NB4 (cell line): ENCODE measurements around the gene SECISBP2L.

Experiments used
- DNase-seq: peaks from one replicate; pipeline ENCODE4 v3.0.0; 2010; ENCODE audit warnings: low read depth
- H3K4me3 ChIP-seq: one replicate; pipeline ENCODE4 v1.5.1; 2011; ENCODE audit warnings: mild to moderate bottlenecking, low read depth, low read length, moderate library complexity
- MYC ChIP-seq: IDR thresholded peaks from 2 replicates; pipeline ENCODE4 v1.6.1; 2011; ENCODE audit warnings: low read depth, low read length
- POLR2A ChIP-seq: IDR thresholded peaks from 2 replicates; pipeline ENCODE4 v1.6.1; 2011; ENCODE audit warnings: mild to moderate bottlenecking; ENCODE audit not compliant: insufficient read length; ENCODE audit errors: extremely low read depth
- TF ChIP-seq, protein P1 (sequence below): IDR thresholded peaks from 2 replicates; pipeline ENCODE4 v1.6.1; 2011; ENCODE audit warnings: low read depth, low read length
- TF ChIP-seq, protein P2 (sequence below): IDR thresholded peaks from one replicate; pipeline ENCODE4 v1.5.1; 2012; ENCODE audit warnings: low read depth, low read length

Gene SECISBP2L

DNA sequence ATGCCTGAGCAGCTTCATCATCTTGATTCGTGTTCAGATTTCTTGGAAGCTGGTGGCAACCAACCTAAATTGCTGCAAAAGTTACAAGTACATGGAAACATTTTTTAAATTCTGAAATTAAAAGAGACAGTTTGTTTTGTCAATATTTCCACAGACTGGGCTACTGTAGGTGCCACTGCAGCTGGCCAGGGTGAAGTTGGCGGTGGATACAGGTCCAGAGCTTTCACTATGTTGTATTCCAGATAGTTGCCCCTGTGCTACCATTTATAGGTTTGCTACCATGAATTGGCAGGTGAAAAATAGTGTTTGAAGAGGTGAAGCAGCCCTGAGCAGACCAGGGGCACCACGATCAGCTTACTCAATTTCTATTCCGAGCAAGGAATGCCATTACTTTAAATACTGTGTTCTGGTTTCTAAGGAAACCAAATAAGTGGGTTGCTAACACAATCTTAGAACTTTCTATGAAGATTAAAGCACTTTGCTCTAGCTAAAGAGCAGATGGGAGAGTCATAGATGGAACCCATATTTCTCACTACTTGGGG, 61.4 kb downstream of the SECISBP2L start:
- no peak overlapping the region for H3K4me3 ChIP-seq
- TF ChIP-seq, protein P1, sequence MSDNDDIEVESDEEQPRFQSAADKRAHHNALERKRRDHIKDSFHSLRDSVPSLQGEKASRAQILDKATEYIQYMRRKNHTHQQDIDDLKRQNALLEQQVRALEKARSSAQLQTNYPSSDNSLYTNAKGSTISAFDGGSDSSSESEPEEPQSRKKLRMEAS: no peak
- TF ChIP-seq, protein P2, sequence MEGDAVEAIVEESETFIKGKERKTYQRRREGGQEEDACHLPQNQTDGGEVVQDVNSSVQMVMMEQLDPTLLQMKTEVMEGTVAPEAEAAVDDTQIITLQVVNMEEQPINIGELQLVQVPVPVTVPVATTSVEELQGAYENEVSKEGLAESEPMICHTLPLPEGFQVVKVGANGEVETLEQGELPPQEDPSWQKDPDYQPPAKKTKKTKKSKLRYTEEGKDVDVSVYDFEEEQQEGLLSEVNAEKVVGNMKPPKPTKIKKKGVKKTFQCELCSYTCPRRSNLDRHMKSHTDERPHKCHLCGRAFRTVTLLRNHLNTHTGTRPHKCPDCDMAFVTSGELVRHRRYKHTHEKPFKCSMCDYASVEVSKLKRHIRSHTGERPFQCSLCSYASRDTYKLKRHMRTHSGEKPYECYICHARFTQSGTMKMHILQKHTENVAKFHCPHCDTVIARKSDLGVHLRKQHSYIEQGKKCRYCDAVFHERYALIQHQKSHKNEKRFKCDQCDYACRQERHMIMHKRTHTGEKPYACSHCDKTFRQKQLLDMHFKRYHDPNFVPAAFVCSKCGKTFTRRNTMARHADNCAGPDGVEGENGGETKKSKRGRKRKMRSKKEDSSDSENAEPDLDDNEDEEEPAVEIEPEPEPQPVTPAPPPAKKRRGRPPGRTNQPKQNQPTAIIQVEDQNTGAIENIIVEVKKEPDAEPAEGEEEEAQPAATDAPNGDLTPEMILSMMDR: no peak
- TF ChIP-seq MYC (no peak), POLR2A (no peak)
- DNase-seq: no peak

DNA sequence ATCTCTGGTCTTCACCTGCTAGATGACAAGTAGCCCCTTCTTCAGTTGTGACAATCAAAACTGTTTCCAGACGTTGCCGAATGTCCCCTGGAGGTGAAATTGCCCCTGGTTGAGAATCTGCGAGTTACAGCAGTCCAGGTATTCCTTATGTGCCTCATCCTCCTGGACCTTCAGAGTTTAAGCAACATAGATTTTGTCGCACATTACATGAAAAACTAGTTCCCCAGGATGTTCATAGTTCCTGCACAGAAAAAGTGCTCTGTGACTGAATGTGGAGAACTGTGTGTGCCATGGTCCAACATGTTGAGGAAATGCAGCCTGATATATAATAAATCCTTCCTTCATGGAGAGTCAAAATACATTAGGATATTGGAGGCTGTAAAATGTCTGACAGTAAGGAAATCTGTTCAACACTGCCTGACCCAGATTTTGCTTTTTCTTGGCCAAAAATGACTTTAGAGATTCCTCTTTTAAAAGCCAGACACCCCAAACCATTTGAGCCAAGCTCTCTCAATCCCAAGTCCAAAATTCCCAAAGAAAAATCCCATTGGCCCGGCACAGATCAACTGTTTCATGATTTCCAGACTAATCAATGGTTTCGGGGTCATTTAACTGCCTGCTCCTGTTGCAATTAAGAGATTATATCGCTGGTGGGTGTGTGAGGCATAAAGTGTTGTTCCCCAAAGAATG, 62.1 kb downstream of the SECISBP2L start:
- TF ChIP-seq, protein P1: no peak
- TF ChIP-seq, protein P2: no peak
- TF ChIP-seq POLR2A: no peak
- H3K4me3 ChIP-seq: no peak overlapping the region
- no peak for DNase-seq

DNA sequence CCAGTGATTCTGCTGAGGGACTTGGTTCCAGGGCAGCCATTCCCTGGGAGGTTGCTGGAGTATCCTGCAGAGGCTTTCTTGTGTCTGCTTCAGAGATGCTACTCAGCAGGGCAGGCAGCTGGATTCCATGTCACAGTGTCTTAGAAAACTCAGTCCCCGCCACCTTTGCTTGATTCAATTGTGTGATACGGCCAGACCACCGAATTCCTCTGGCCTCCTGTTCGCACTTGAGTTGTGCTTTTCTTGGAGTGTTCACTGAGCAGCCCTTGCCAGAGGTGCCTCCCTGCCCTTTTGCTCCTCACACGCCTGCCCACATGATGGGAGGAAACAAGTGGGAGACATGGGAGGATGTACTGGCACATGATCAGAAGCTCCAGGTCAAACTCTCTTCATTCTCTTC, 62.9 kb downstream of the SECISBP2L start:
- TF ChIP-seq, protein P1: no peak
- TF ChIP-seq POLR2A: no peak
- TF ChIP-seq, protein P2: no peak
- TF ChIP-seq MYC: no peak
- H3K4me3 ChIP-seq: no peak overlapping the region
- no peak for DNase-seq

DNA sequence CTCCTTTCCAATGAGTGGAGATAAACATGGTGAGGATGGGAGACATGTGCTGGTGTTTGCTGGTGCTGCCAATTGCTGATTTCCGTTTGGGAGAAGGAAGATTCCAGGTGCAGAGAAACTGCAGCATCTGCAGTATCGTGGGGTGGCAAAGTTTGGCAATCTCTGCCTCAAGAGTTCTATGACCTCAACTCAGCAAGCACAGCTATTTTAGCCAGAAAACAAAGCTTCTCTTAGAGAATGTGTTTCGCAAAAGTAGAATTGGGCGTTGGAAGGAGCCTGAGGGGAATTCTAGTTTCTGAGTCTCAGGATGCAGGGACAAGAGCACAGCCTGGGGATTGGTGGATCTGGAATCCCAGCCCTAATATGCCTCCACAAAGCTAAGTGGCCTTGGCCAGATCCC, 64.3 kb downstream of the SECISBP2L start:
- TF ChIP-seq POLR2A: no peak
- TF ChIP-seq, protein P2: no peak
- TF ChIP-seq, protein P1: no peak
- no peak for TF ChIP-seq MYC
- no peak overlapping the region for H3K4me3 ChIP-seq
- DNase-seq: no peak

DNA sequence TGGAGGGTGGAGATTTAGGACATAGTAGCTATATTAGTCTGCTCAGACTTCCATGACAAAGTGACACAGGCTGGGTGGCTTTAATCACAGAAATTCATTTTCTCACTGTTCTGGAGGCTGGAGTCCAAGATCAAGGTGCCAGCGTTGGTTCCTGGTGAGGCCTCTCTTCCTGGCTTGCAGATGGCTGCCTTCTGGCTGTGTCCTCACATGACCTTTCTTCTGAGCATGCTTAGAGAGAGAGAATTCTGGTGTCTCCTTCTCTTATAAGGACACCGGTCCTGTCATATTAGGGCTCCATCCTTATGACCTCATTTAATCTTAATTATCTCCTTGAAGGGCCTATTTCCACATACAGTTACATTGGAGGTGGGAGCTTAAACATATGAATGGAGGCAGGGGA, 67.6 kb downstream of the SECISBP2L start:
- H3K4me3 ChIP-seq: no peak overlapping the region
- DNase-seq: no peak
- no peak for TF ChIP-seq POLR2A

DNA sequence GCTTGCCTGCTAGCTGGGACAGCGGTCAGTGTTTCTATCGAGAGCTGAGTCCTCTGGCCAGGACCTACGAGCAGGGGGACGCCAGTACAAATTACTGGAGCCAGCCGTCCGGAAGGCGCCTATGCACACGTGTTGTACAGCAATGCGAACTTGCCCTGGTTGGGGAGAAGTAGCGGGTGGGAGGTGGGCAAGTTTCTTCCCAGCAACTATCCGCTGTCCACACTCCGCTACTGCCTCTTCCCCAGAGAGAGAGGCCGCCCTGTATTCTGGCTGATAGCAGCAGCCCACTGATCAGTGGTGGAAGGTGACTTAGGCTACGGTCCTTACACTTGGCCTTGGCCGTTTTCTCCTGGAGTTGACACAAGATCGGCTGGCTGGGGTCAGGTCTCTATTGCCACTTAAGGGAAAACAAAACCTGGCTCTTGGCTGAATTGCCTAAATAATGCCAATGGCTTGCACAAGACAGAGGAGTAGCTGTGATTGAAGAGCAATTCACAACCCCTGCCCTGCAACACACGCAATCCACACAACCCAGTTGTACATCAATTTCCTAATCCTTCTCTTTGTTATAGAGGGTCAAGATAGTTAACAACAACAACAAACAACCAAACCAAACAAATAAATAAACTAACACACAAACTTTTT, 69.7 kb downstream of the SECISBP2L start:
- H3K4me3 ChIP-seq: no peak overlapping the region
- TF ChIP-seq POLR2A (no peak), MYC (no peak)
- TF ChIP-seq, protein P1: no peak
- TF ChIP-seq, protein P2: no peak

More for the DNA sequence above, 69.7 kb downstream of the SECISBP2L start:
- DNase-seq: no peak
